Trophoblast cell (in vitro differentiated cells and primary cell): ENCODE results near the gene GADD45GIP1.

Experiments
- DNase-seq, 2 donors: peaks; one replicate each; pipeline ENCODE4 v3.0.0-alpha.2; 2016
- H2AFZ ChIP-seq: 2 replicates; pipeline ENCODE4 v1.6.1; 2013; ENCODE audit warnings: low read length, moderate library complexity, mild to moderate bottlenecking; ENCODE audit not compliant: insufficient read depth, poor library complexity
- H2AK5ac ChIP-seq: 2 replicates; pipeline ENCODE4 v1.6.1; 2013; ENCODE audit warnings: mild to moderate bottlenecking, low read length
- H2BK120ac ChIP-seq: 2 replicates; pipeline ENCODE4 v1.6.1; 2013; ENCODE audit warnings: low read length, mild to moderate bottlenecking, moderate library complexity; ENCODE audit not compliant: insufficient read depth, poor library complexity
- H2BK12ac ChIP-seq: 2 replicates; pipeline ENCODE4 v1.6.1; 2013; ENCODE audit warnings: mild to moderate bottlenecking, low read length, moderate library complexity
- H2BK5ac ChIP-seq: 2 replicates; pipeline ENCODE4 v1.6.1; 2013; ENCODE audit warnings: low read length, low read depth, moderate library complexity, mild to moderate bottlenecking; ENCODE audit not compliant: poor library complexity
- H3K14ac ChIP-seq: 2 replicates; pipeline ENCODE4 v1.6.1; 2013; ENCODE audit warnings: mild to moderate bottlenecking, low read length
- H3K18ac ChIP-seq: 2 replicates; pipeline ENCODE4 v1.6.1; 2013; ENCODE audit warnings: mild to moderate bottlenecking, low read length
- H3K23ac ChIP-seq: 2 replicates; pipeline ENCODE4 v1.6.1; 2013; ENCODE audit warnings: low read length
- H3K27ac ChIP-seq: 2 replicates; pipeline ENCODE4 v1.5.1; 2013; ENCODE audit warnings: low read depth, mild to moderate bottlenecking, inconsistent platforms, low read length, moderate library complexity
- H3K27me3 ChIP-seq: 2 replicates; pipeline ENCODE4 v1.6.1; 2013; ENCODE audit warnings: inconsistent platforms, mild to moderate bottlenecking, low read length, moderate library complexity; ENCODE audit not compliant: insufficient read depth
- H3K36me3 ChIP-seq, 2 experiments: 1 replicate in 1 of 2; 2 replicates in 1 of 2; pipeline ENCODE4 v1.6.1; 2013; ENCODE audit warnings: low read length in 2 of 2, mild to moderate bottlenecking in 2 of 2, moderate library complexity in 1 of 2; ENCODE audit not compliant: insufficient read depth in 2 of 2, control insufficient read depth in 1 of 2
- H3K4ac ChIP-seq: 2 replicates; pipeline ENCODE4 v1.6.1; 2013; ENCODE audit warnings: low read depth, mild to moderate bottlenecking, low read length, moderate library complexity
- H3K4me1 ChIP-seq, 2 experiments: 1 replicate in 1 of 2; 2 replicates in 1 of 2; pipeline ENCODE4 v1.6.1; 2013; ENCODE audit warnings: low read length in 2 of 2, mild to moderate bottlenecking in 2 of 2, moderate library complexity in 1 of 2; ENCODE audit not compliant: insufficient read depth in 2 of 2, control insufficient read depth in 1 of 2
- H3K4me2 ChIP-seq: 2 replicates; pipeline ENCODE4 v1.6.1; 2013; ENCODE audit warnings: inconsistent platforms, mild to moderate bottlenecking, low read length, moderate library complexity
- H3K4me3 ChIP-seq: 2 replicates; pipeline ENCODE4 v1.5.1; 2013; ENCODE audit warnings: mild to moderate bottlenecking, low read depth, low read length, inconsistent platforms
- H3K79me1 ChIP-seq: one replicate; pipeline ENCODE4 v1.6.1; 2013; ENCODE audit warnings: low read length
- H3K79me2 ChIP-seq: 2 replicates; pipeline ENCODE4 v1.6.1; 2013; ENCODE audit warnings: low read length, mild to moderate bottlenecking; ENCODE audit not compliant: control insufficient read depth, insufficient read depth, poor library complexity
- H3K9ac ChIP-seq: 2 replicates; pipeline ENCODE4 v1.6.1; 2013; ENCODE audit warnings: mild to moderate bottlenecking, low read length
- H3K9me3 ChIP-seq: 2 replicates; pipeline ENCODE4 v1.6.1; 2013; ENCODE audit warnings: low read depth, mild to moderate bottlenecking, control low read depth, inconsistent platforms, low read length; ENCODE audit not compliant: insufficient read depth
- H4K12ac ChIP-seq: 2 replicates; pipeline ENCODE4 v1.6.1; 2013; ENCODE audit warnings: low read depth, mild to moderate bottlenecking, low read length, moderate library complexity
- H4K8ac ChIP-seq: 2 replicates; pipeline ENCODE4 v1.6.1; 2013; ENCODE audit warnings: low read depth, mild to moderate bottlenecking, low read length, moderate library complexity
- H4K91ac ChIP-seq: one replicate; pipeline ENCODE4 v1.6.1; 2013; ENCODE audit warnings: low read depth, mild to moderate bottlenecking, low read length, moderate library complexity
- WGBS: extraction: QIAGEN DNeasy Blood & Tissue Kit; methylation state at CpG from one replicate; pipeline ENCODE4 v1.1.7; 2013; ENCODE audit warnings: missing lambda C conversion rate; ENCODE audit not compliant: insufficient read length, insufficient coverage; ENCODE audit errors: extremely low coverage; 5-methylcytosine and 5-hydroxymethylcytosine counted together

The GADD45GIP1 gene

DNA sequence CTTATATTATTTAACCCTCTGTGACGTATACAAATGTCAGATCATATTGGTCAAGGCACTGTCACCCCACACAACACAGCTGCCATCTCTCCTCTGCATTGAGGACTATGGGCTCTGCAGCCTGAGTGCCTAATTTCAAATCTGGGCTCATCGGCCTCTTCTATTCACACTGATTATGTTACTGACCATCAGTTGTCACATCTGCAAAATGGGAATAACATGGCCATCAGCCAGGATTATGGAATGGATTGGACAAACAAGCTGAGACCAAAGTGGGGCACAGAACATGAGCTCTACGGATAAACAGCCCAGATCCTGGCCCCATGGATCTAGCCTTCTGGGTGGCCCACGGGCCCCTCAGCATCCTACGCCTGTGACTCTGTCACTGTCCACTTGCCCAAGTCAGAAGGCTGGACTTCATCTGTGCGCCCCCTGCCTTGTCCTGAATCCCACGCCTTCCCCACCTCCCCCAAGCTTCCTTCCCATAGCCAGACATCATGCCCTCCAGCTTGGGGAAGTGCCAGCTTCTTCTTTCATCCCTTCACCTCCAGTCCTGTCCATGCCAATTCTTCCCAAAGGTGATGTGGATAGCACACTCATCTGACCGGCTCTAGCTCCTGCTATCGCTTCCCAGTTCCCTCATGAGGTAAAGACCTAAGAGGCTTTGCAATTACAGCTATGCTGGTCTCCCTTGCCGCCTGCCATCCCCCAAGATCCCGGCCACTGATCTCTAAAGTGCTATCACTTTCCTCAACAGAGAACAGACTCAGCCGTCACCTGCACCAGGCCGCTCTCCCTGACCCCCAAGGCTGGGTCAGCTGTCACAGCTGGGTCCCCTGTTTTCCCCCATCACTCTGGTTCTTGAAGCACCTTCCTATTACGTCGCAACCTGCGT lies 24.4 kb downstream of the GADD45GIP1 start:
- H3K9ac ChIP-seq, result peak overlapping the region; percentile 89
- H4K12ac ChIP-seq, result peak overlapping the region; percentile 89
- peak overlapping the region; percentile 8 for H2AFZ ChIP-seq
- peak overlapping the region; percentile 96 for H3K4me3 ChIP-seq
- no peak for DNase-seq
- no peak overlapping the region for H3K27ac ChIP-seq
- H2BK120ac ChIP-seq, result no peak overlapping the region
- peak overlapping the region; percentile 96 for H3K14ac ChIP-seq
- H3K79me1 ChIP-seq, result peaks cover 11% of the 10 kb centered on the region
- H3K4me1 ChIP-seq, result peaks cover 10 to 11% of the 10 kb centered on the region in 2 experiments
- peak overlapping the region; percentile 96 for H4K8ac ChIP-seq
- H3K9me3 ChIP-seq, result no peaks in the 10 kb centered on the region
- H3K79me2 ChIP-seq, result peaks cover 11% of the 10 kb centered on the region
- peak overlapping the region; percentile 91 for H3K18ac ChIP-seq
- no peak overlapping the region for H2BK5ac ChIP-seq
- peak overlapping the region; percentile 82 for H4K91ac ChIP-seq
- peak overlapping the region; percentile 86 for H3K4ac ChIP-seq
- peaks cover 22 to 23% of the 10 kb centered on the region in 2 experiments for H3K36me3 ChIP-seq
- H3K23ac ChIP-seq, result no peak overlapping the region
- peak overlapping the region; percentile 71 for H2AK5ac ChIP-seq
- H3K4me2 ChIP-seq, result peak overlapping the region; percentile 82
- H2BK12ac ChIP-seq, result no peak overlapping the region
- no CpG with 5 or more reads among the region's 16 CpGs for WGBS
- no peaks in the 10 kb centered on the region for H3K27me3 ChIP-seq

DNA sequence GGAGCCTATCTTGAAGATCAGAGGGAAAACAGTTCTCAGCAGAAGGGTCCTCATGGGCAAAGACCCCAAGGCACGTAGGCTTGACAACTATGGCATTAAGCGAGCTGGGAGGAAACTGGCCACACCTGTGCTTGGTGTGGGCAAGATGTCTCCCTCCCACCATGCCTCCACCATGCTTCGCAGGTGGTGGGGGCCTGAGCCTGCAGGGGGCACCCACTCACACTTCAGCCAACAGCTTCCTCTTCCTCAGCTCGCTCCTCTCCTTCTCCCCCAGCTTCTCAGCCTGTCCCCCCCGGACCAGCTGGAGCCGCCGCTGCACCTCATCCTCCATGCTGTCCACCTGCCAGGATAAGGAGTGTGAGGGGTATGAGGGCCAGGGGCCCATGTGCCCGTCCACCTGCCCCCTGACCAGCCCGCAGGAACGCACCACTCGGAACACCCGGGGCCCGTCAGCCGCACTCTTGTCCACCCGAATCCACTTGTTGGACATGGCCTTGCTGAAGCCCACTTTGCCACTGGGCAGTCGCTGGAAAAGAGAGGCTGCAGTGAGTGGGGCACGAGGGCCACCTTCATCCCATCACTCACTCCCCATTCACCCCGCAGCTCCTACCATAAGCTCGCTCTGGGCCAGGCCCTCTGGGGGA lies 26.9 kb downstream of the GADD45GIP1 start:
- Histone ChIP-seq H4K12ac (no peak overlapping the region), H3K14ac (no peak overlapping the region), H3K23ac (no peak overlapping the region), H3K4me1 (peaks cover 6 to 7% of the 10 kb centered on the region in 2 experiments), H2BK12ac (no peak overlapping the region), H2AFZ (no peak overlapping the region), H2BK120ac (no peak overlapping the region), H3K18ac (no peak overlapping the region), H3K79me2 (peaks cover 9% of the 10 kb centered on the region), H3K27me3 (no peaks in the 10 kb centered on the region), H3K79me1 (peaks cover 9% of the 10 kb centered on the region), H3K4ac (no peak overlapping the region), H3K36me3 (peaks cover 38% of the 10 kb centered on the region in 2 experiments), H3K9me3 (peaks cover 2% of the 10 kb centered on the region), H3K4me2 (no peak overlapping the region), H3K4me3 (no peak overlapping the region), H2BK5ac (no peak overlapping the region), H2AK5ac (no peak overlapping the region), H3K27ac (no peak overlapping the region), H4K8ac (no peak overlapping the region), H3K9ac (no peak overlapping the region), H4K91ac (no peak overlapping the region)
- DNase-seq, result no peak
- no CpG with 5 or more reads among the region's 19 CpGs for WGBS

DNA sequence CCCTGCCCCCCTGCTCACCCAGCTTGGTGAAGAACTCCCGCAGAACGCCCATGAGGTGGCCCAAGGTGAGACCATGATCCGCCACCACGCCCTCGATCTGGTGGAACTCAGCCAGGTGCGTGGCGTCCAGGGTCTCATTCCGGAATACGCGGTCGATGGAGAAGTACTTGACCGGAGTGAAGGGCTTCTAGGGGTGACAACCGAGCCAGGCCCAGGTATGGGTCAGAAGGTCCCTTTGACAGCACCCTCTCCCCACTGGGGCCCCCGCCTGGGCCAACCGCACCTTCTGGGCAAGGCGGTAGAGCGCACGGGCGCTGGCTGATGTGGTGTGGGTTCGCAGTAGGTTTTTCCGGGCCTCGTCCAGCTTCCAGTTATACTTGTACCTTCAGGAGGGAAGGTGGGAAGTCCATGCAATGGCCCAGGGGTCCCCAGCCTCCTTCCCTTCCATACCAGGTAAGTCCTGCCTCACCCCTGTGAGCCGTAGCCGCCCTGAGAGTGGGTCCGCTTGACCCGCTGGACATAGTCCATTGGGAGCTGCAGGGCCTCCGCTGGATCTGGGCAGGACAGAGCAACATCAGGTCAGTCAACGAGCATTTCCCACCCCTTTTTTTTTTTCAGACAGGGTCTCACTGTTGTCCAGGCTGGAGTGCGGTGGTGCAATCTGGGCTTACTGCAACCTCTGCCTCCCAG lies 32.3 kb downstream of the GADD45GIP1 start:
- no peak overlapping the region for H4K12ac ChIP-seq
- H2BK120ac ChIP-seq, result no peak overlapping the region
- no peak overlapping the region for H2AFZ ChIP-seq
- H3K79me1 ChIP-seq, result no peaks in the 10 kb centered on the region
- H4K8ac ChIP-seq, result no peak overlapping the region
- no peaks in the 10 kb centered on the region for H3K4me1 ChIP-seq
- no peak overlapping the region for H3K18ac ChIP-seq
- H2BK12ac ChIP-seq, result no peak overlapping the region
- H3K9ac ChIP-seq, result no peak overlapping the region
- no CpG with 5 or more reads among the region's 29 CpGs for WGBS
- H3K4ac ChIP-seq, result no peak overlapping the region
- H2AK5ac ChIP-seq, result no peak overlapping the region
- no peaks in the 10 kb centered on the region for H3K79me2 ChIP-seq
- DNase-seq, result no peak
- no peak overlapping the region for H2BK5ac ChIP-seq
- no peak overlapping the region for H3K23ac ChIP-seq
- no peak overlapping the region for H3K14ac ChIP-seq
- no peak overlapping the region for H3K27ac ChIP-seq
- H4K91ac ChIP-seq, result no peak overlapping the region
- no peak overlapping the region for H3K4me2 ChIP-seq
- peaks cover 4% of the 10 kb centered on the region for H3K9me3 ChIP-seq
- H3K27me3 ChIP-seq, result no peaks in the 10 kb centered on the region
- no peak overlapping the region for H3K4me3 ChIP-seq
- peaks cover 56 to 57% of the 10 kb centered on the region in 2 experiments for H3K36me3 ChIP-seq

DNA sequence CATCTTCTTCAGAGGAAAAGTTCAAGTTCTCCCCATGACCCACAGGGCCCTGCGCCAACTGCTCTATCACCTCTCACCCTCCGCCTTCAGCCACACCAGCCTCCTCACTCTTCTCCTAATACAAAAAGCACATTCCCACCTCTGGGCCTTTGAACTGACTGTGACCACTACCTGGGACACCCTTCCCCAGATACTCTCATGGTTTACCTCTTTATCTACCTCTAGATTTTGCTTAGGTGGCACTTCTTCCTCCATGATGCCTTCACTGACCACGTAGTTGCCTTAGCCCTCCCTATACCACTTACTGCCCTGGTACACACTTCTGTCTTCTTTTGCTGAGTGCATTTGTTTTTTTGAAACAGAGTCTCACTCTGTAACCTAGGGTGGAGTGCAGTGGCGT lies 34.1 kb downstream of the GADD45GIP1 start:
- peaks cover 3% of the 10 kb centered on the region in 2 experiments for H3K4me1 ChIP-seq
- no peak overlapping the region for H3K4ac ChIP-seq
- peaks cover 8% of the 10 kb centered on the region for H3K9me3 ChIP-seq
- H3K79me1 ChIP-seq, result peaks cover 2% of the 10 kb centered on the region
- peaks cover 44 to 45% of the 10 kb centered on the region in 2 experiments for H3K36me3 ChIP-seq
- H3K79me2 ChIP-seq, result no peaks in the 10 kb centered on the region
- no peaks in the 10 kb centered on the region for H3K27me3 ChIP-seq
- H2BK12ac ChIP-seq, result no peak overlapping the region
- no peak overlapping the region for H2AFZ ChIP-seq
- H3K4me2 ChIP-seq, result no peak overlapping the region
- no peak overlapping the region for H2AK5ac ChIP-seq
- H3K4me3 ChIP-seq, result no peak overlapping the region
- H4K91ac ChIP-seq, result no peak overlapping the region
- no peak overlapping the region for H3K9ac ChIP-seq
- no peak overlapping the region for H3K23ac ChIP-seq
- H4K12ac ChIP-seq, result no peak overlapping the region
- no peak overlapping the region for H4K8ac ChIP-seq
- no peak overlapping the region for H3K14ac ChIP-seq
- no peak for DNase-seq
- no peak overlapping the region for H3K27ac ChIP-seq
- H3K18ac ChIP-seq, result no peak overlapping the region
- no peak overlapping the region for H2BK5ac ChIP-seq
- no CpG with 5 or more reads among the region's 4 CpGs for WGBS
- H2BK120ac ChIP-seq, result no peak overlapping the region
